Fibroblast of pulmonary artery (primary cell): ENCODE measurements around the gene PLEKHG3.

Experiments
- DNase-seq: peaks from one replicate; pipeline ENCODE4 v3.0.0-alpha.2; 2010; ENCODE audit warnings: low read depth
- H3K4me3 ChIP-seq: replicated peaks from 2 replicates; pipeline ENCODE4 v1.5.1; 2011; ENCODE audit warnings: low read depth, mild to moderate bottlenecking, control low read depth, low read length, moderate library complexity
- TF ChIP-seq, protein P1 (sequence below): IDR thresholded peaks from 2 replicates; pipeline ENCODE4 v1.5.1; 2011; ENCODE audit warnings: mild to moderate bottlenecking, control low read depth, low read length, inconsistent platforms; ENCODE audit errors: missing control alignments

Gene PLEKHG3

GRCh38 chr14:64711039-64711438 is 6.8 kb downstream of the PLEKHG3 start:
- TF ChIP-seq, protein P1, sequence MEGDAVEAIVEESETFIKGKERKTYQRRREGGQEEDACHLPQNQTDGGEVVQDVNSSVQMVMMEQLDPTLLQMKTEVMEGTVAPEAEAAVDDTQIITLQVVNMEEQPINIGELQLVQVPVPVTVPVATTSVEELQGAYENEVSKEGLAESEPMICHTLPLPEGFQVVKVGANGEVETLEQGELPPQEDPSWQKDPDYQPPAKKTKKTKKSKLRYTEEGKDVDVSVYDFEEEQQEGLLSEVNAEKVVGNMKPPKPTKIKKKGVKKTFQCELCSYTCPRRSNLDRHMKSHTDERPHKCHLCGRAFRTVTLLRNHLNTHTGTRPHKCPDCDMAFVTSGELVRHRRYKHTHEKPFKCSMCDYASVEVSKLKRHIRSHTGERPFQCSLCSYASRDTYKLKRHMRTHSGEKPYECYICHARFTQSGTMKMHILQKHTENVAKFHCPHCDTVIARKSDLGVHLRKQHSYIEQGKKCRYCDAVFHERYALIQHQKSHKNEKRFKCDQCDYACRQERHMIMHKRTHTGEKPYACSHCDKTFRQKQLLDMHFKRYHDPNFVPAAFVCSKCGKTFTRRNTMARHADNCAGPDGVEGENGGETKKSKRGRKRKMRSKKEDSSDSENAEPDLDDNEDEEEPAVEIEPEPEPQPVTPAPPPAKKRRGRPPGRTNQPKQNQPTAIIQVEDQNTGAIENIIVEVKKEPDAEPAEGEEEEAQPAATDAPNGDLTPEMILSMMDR, result no peak
- no peak overlapping the region for H3K4me3 ChIP-seq
- no peak for DNase-seq

- TF ChIP-seq, protein P1, result no peak
These were observed 9.5 kb downstream of the PLEKHG3 start for GRCh38 chr14:64713677-64714076.

GRCh38 chr14:64714432-64715025 is 10.3 kb downstream of the PLEKHG3 start:
- TF ChIP-seq, protein P1, result no peak
- no peak for DNase-seq
- no peak overlapping the region for H3K4me3 ChIP-seq

More at GRCh38 chr14:64713677-64714076, 9.5 kb downstream of the PLEKHG3 start:
- H3K4me3 ChIP-seq, result no peak overlapping the region
- DNase-seq, result no peak

GRCh38 chr14:64715146-64715627 is 11.0 kb downstream of the PLEKHG3 start:
- no peak for DNase-seq
- TF ChIP-seq, protein P1, result no peak
- H3K4me3 ChIP-seq, result no peak overlapping the region

DNA sequence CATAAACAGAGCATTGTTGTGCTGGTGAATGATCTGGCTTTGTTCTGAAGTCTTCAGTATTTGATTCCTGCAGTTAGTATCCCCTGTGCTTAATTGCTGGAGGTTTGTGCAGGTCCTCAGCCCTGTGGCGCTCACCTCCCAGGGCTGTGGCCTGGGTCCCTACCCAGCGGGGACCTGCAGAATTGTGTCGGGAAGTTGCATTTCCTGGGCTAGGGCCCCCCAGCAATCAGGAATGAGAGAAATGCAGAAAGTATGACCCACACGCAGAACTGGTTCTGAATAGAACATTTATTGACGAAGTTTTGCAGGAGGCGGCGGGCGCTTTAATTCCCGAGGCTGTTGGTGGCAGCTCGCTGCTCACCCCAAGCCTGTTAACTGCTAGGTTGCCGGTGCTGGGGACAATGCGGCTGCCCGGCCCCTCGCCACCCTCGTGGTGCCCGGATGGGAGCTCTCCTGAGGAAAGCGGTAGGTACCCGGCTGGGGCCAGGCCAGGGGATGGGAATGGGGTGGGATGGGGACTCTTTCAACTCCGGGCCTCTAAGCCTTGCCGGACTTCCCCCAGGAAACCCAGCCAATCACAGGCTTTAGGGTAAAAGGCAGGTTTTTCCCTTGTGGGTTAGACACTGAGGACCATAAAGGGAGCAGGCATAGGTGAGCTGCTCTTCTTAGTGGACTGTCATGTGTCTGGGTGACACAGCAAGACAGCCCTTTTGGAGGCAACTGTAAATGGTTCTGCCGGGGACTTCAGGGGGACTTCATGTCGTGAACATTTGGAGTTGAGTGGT is 11.6 kb downstream of the PLEKHG3 start:
- no peak for DNase-seq
- H3K4me3 ChIP-seq, result no peak overlapping the region
- TF ChIP-seq, protein P1, result no peak

- no peak for DNase-seq
- TF ChIP-seq, protein P1, result no peak
These were observed 13.6 kb downstream of the PLEKHG3 start for GRCh38 chr14:64717870-64718269.

More at GRCh38 chr14:64717870-64718269, 13.6 kb downstream of the PLEKHG3 start:
- H3K4me3 ChIP-seq, result no peak overlapping the region
